HG03342 (cell line): ENCODE results near the gene MYOD1.

Experiments
- ATAC-seq: cut with Tn5 transposase; IDR thresholded peaks from one replicate; pipeline ENCODE4 v1.9.1; 2021; ENCODE audit warnings: mild to moderate bottlenecking, moderate library complexity; ENCODE audit not compliant: unreplicated experiment

Gene MYOD1

GRCh38 chr11:17748761-17749721, 29.7 kb downstream of the MYOD1 start:
- ATAC-seq, result no peak

- no peak for ATAC-seq
Observed at GRCh38 chr11:17750013-17750800, 30.8 kb downstream of the MYOD1 start.

GRCh38 chr11:17750801-17751165, 31.4 kb downstream of the MYOD1 start:
- ATAC-seq, result no peak

- ATAC-seq, result no peak
Observed at GRCh38 chr11:17751558-17751957, 32.2 kb downstream of the MYOD1 start.

GRCh38 chr11:17752144-17752543, 32.8 kb downstream of the MYOD1 start:
- no peak for ATAC-seq

GRCh38 chr11:17753153-17753552, 33.8 kb downstream of the MYOD1 start:
- no peak for ATAC-seq

GRCh38 chr11:17753641-17754040, 34.3 kb downstream of the MYOD1 start:
- ATAC-seq, result no peak

GRCh38 chr11:17755891-17756290, 36.5 kb downstream of the MYOD1 start:
- ATAC-seq, result no peak

- ATAC-seq, result no peak
Observed at GRCh38 chr11:17760102-17761029, 41.0 kb downstream of the MYOD1 start.

- peak; percentile 70 for ATAC-seq
Observed at GRCh38 chr11:17762309-17762974, 43.1 kb downstream of the MYOD1 start.

- no peak for ATAC-seq
Observed at GRCh38 chr11:17763244-17763643, 43.9 kb downstream of the MYOD1 start.

GRCh38 chr11:17763703-17764102, 44.3 kb downstream of the MYOD1 start:
- no peak for ATAC-seq

- ATAC-seq, result no peak
Observed at GRCh38 chr11:17764446-17765218, 45.3 kb downstream of the MYOD1 start.

GRCh38 chr11:17765356-17766072, 46.1 kb downstream of the MYOD1 start:
- no peak for ATAC-seq

GRCh38 chr11:17766073-17766359, 46.6 kb downstream of the MYOD1 start:
- ATAC-seq, result no peak

- no peak for ATAC-seq
Observed at GRCh38 chr11:17766590-17766989, 47.2 kb downstream of the MYOD1 start.

- no peak for ATAC-seq
Observed at GRCh38 chr11:17767301-17767885, 48.0 kb downstream of the MYOD1 start.

GRCh38 chr11:17767914-17768313, 48.5 kb downstream of the MYOD1 start:
- ATAC-seq, result no peak

GRCh38 chr11:17768547-17768946, 49.2 kb downstream of the MYOD1 start:
- ATAC-seq, result no peak
